Activated CD8-positive, alpha-beta memory T cell treated with anti-CD3 and anti-CD28 coated beads for 4 hours (primary cell): Measurements from ENCODE around the gene RABGAP1.

ENCODE experiments used
- DNase-seq, 2 donors: peaks; one replicate each; pipeline ENCODE4 v3.0.0-alpha.2; 2020; ENCODE audit warnings: low read depth in 2 of 2

Gene RABGAP1

GRCh38 chr9:123046406-123047195 is 105.8 kb downstream of the RABGAP1 start:
- no peak for DNase-seq

GRCh38 chr9:123048748-123049147 is 107.9 kb downstream of the RABGAP1 start:
- DNase-seq: no peak

- DNase-seq: no peak
These were observed 108.9 kb downstream of the RABGAP1 start for GRCh38 chr9:123049589-123050222.

GRCh38 chr9:123053046-123053445 is 112.2 kb downstream of the RABGAP1 start:
- DNase-seq: no peak

- no peak for DNase-seq
These were observed 112.9 kb downstream of the RABGAP1 start for GRCh38 chr9:123053711-123054110.

GRCh38 chr9:123058834-123059233 is 118.0 kb downstream of the RABGAP1 start:
- DNase-seq: no peak

- DNase-seq: no peak
These were observed 118.8 kb downstream of the RABGAP1 start for GRCh38 chr9:123059472-123060220.

- no peak for DNase-seq
These were observed 120.4 kb downstream of the RABGAP1 start for GRCh38 chr9:123061216-123061615.

GRCh38 chr9:123062351-123063176 is 121.7 kb downstream of the RABGAP1 start:
- DNase-seq: no peak

GRCh38 chr9:123063177-123063598 is 122.4 kb downstream of the RABGAP1 start:
- DNase-seq: no peak

- no peak for DNase-seq
These were observed 123.1 kb downstream of the RABGAP1 start for GRCh38 chr9:123063896-123064295.

GRCh38 chr9:123064716-123065115 is 123.9 kb downstream of the RABGAP1 start:
- DNase-seq: no peak

GRCh38 chr9:123065196-123065595 is 124.4 kb downstream of the RABGAP1 start:
- DNase-seq: no peak

- DNase-seq: no peak
These were observed 126.3 kb downstream of the RABGAP1 start for GRCh38 chr9:123067136-123067535.

GRCh38 chr9:123069010-123069481 is 128.2 kb downstream of the RABGAP1 start:
- DNase-seq: no peak

GRCh38 chr9:123070198-123070597 is 129.4 kb downstream of the RABGAP1 start:
- no peak for DNase-seq

GRCh38 chr9:123072407-123072995 is 131.7 kb downstream of the RABGAP1 start:
- DNase-seq: no peak

GRCh38 chr9:123073441-123073840 is 132.6 kb downstream of the RABGAP1 start:
- DNase-seq: no peak

- no peak for DNase-seq
These were observed 133.2 kb downstream of the RABGAP1 start for GRCh38 chr9:123073991-123074422.

- no peak for DNase-seq
These were observed 133.8 kb downstream of the RABGAP1 start for GRCh38 chr9:123074628-123075027.

GRCh38 chr9:123080444-123080843 is 139.6 kb downstream of the RABGAP1 start:
- no peak for DNase-seq
